GM21723 (cell line): ENCODE data around the gene ORC6.

ENCODE experiments used
- ATAC-seq: cut with Tn5 transposase; IDR thresholded peaks from one replicate; pipeline ENCODE4 v1.9.1; 2021; ENCODE audit warnings: mild to moderate bottlenecking, moderate library complexity; ENCODE audit not compliant: unreplicated experiment

The ORC6 gene

DNA sequence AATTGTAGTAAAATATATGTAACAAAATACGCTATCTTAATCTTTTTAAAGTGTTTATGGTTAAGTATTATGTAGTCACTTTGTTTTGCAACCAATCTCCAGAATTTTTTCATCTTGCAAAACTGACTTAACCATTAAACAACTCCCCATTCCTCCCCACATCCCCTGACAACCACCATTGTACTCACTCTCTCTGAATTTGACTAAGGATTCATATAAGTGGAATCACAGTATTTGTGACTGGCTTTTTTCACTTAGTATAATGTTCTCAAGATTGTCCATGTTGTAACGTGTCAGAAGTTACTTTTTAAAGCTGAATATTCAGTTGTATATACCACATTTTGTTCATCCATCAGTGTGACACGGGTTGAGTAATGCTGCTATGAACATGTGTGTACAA, 10.6 kb downstream of the ORC6 start:
- no peak for ATAC-seq

DNA sequence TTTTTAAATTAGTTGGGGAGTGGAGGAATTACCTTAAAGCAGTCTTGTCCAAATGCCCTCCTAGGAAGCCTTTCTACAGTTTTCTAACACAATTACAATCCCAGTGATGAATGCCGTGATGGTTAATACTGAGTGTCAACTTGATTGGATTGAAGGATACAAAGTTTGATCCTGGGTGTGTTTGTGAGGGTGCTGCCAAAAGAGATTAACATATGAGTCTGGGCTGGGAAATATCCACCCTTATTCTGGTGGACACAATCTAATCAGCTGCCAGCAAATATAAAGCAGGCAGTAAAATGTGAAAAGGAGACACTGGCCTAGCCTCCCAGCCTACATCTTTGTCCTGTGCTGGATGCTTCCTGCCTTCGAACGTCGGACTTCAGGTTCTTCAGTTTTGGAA, 12.2 kb downstream of the ORC6 start:
- no peak for ATAC-seq

DNA sequence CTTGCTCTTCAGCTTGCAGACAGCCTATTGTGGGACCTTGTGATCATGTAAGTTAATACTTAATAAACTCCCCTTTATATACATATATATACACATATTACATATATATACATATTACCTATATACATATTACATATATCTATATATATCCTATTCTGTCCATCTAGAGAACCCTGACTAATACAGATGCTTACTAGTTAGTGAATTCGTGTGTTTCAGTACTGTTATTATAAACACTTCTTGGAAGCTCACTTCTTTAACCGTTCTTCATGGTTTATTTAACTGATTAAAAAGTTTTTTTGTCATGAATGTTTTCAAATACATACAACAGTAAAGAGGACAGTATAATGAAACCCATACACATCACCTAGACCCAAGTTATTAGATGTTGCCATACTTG, 12.6 kb downstream of the ORC6 start:
- no peak for ATAC-seq

DNA sequence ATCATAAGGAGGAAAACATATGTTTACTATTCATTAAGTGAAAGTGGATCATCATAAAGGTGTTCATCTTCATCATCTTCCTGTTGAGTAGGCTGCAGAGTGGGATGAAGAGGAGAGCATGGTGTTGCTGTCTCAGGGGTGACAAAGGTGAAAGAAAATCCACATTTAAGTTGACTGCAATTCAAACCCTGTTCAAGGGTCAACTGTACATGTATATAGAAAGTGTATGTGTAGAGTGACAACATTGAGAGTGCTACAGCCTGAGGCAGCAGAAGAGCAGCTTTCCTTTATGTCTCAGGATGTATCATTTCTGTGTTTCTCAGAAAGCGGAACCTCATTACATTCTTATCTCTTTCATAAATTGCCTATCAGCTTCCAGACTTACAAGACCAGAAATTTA, 17.2 kb downstream of the ORC6 start:
- no peak for ATAC-seq

DNA sequence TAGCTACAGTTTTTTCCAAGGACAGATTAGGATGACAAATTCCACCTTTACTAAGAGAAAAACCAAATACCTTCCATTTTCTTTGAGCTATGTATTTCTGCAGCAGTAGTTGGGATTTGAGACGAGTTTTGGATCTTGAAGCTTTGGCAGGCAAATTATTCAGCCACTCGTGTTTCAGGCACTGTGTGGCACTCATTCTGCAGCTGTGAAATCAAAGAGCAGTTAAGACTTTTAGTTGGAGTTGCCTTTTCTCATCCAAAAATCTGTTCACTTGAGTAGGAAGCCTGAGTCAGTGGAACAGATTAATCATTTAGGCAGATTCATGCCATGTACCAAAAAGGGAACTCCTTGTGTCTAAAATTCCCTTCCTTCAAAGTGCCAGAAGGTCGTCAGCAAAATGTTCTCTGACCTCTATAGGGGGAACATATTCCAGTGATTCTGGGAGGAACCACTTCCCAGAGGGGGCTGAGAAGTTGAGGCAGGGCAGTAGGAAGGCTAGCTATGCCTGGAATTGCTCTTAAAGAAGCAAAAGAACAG, 20.1 kb downstream of the ORC6 start:
- no peak for ATAC-seq

DNA sequence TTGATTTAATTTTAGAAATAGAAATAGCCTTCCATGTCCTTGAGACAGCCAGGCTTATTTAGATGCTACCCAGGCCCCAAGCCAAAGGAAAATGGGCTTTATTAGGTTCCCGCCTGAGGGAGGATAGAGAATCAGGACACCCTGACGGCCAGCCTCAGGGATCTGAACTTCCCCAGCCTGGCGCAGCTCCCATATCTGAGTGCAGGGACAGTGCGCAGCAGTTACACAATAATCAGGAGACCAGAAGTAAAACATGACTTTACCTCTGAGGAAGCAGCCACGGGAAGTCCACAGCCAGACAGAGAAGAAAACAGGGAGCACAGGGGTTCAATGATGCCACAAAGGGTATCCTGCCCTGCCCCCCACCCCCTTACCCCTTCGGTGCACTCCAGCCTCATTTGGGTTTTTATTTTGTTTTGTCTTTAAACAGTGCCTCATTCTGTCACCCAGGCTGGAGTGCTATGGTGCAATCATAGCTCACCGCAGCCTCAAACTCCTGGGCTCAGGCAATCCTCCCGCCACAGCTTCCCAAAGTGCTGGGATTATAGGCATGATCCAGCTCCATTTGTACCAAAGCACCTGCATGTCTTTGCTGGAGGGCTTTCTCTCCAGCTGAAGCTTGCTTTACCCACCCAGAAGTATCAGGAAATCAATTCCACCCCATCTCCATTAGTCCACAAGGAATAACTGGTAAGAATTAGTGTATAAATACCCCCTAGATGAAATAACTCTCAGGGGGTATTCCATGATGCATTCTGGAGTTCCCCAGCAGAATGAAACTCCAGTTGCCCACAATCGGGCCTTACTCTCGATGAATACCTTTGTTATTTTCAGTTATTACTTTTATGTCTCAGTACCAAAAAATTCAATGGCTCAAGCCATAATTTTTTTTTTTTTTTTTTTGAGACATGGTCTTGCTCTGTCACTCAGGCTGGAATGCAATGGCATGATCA, 21.9 kb downstream of the ORC6 start:
- no peak for ATAC-seq

DNA sequence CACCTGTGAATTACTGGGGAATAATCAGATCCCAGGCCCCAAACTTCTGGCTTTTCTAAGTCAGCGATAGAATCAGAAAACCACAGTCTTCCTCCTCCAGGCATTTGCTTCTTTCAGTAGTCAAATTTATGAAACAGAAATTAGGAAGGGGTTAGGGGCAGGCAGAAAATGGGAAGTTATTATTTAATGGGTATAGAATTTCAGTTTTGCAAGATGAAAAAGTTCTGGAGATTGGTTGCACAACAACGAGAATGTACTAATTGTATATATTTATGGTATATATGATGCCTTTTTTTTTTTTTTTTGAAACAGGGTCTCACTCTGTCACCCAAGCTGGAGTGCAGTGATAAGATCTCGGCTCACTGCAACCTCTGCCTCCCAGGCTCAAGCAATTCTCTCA, 23.5 kb downstream of the ORC6 start:
- ATAC-seq, result no peak

DNA sequence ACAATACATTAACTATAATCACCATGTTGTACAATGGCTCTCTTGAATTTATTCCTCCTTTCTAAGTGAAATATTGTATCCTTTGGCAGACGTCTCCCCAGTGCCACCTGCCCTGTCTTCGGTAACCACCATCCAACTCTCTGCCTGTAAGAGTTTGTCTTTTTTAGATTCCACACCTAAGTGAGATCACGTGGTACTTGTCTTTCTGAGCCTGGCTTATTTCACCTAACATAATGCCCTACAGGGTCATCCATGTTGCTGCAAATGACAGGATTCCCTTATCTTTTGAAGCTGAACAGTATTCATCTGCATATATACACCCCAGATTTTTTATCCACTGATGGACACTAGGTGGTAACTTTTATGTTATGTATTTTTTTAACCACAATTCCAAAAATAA, 24.2 kb downstream of the ORC6 start:
- ATAC-seq, result no peak

DNA sequence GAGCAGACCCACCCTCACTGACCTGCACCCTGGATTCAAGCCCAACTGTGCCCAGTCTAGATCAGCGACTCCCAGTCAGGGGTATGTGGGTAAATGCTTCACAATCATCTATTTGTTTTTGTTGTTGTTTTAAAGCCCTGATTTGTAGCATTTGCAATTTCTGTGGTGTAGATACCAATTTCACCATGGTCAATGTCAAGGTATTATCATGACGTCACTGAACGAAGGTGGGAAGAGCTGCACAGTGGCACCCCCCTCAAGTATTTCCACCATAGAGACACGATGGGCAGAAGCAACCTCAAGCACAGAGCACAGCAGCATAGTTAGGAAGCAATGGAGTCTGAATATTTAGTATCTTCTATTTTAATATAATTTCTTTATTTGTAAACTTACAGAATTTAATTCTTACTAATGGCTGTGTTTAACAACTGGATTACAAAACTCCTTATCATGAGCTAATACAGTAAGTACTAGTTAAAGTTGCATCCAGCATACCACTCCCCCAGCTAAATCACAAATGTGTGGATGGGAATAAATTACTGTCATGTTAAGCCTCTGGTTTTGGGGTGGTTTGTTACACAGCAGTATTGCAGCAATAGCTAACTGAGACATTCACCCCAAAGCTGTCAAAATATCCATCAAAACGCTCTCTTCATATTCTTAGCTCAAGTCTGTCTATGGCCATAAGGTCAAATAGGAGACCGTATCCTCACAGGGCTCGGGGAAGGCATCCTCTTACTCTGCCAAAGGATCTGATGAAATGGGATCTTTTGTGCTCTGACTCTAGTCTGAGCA, 25.5 kb downstream of the ORC6 start:
- ATAC-seq, result no peak

DNA sequence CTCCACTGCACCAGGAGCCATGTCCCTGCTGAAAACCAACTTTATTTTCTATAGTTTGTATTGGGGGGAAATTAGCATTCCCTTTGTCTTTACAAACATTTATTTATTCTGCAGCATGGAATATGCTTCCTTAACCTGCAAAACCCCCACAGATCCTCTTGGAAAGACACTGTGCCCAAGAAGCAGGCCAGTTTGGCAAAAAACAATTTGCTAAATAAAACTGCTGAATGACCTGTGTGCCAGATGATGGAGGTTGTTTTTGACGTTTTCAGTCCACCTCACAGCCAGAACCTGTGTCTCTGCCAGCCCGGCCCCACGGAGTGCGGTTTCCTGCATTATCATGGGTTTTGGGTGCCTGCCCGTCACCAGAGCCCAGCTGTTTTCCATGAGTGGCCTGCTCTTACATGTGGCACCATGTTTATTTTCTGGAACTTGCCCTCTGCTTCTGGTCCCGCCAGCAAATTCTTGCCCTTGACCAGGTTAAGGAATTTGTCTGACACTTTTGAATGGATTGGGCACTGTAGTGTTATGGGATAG, 26.4 kb downstream of the ORC6 start:
- no peak for ATAC-seq

DNA sequence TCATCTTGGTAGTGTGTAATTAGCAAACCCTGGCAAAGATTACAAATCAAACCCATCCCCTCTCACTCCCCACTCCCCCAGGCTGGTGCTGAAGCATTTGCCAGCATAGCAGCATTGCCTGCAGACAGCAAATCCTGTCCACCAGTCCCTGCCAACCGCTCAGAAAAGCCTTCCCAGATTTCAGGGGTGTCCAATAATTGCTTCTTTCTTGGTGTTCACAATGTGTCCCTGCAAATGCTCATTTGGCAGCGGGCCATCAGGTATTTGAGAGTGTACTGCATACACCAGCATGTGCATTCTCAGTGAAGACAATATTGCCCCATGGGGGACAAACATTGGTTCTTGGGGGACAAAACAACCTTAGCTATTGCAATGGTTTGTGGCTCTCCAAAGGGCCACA, 28.2 kb downstream of the ORC6 start:
- no peak for ATAC-seq

DNA sequence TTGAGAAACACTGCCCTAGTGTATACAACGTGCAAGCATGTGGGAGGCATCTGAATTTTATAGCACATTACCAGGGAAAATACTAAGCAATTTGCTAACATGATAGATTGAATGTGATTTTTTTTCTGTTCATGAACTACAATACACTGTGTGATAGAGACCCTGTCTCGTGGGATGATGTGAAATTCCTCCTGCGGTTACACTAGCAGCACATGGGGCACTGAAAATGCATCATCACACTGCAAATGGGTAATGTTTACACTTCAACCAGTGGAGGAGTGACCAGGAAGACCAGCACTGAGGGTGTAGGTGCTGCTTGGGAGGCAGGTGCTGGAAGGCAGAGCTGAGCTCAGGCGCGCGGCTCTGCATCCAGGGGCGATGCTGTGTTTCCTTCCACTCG, 28.8 kb downstream of the ORC6 start:
- ATAC-seq, result no peak

DNA sequence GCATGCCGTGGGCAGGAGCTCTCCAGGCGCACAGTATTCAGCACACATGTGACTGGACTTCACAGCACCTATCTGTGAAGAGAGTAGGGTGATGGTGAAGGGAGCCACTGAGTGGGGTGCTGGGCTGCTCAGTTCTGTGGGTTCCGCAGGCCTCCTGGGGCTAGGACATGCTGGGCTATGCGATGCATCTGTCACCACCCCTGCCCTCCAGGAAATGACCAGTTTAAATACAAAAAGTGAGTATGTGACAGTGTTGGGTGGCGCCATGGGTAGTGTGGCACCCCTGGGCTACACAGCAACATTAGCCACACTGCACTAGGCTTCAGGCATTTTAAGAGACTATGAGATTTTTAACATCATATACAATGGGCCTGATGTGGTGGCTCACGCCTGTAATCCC, 30.1 kb downstream of the ORC6 start:
- no peak for ATAC-seq

DNA sequence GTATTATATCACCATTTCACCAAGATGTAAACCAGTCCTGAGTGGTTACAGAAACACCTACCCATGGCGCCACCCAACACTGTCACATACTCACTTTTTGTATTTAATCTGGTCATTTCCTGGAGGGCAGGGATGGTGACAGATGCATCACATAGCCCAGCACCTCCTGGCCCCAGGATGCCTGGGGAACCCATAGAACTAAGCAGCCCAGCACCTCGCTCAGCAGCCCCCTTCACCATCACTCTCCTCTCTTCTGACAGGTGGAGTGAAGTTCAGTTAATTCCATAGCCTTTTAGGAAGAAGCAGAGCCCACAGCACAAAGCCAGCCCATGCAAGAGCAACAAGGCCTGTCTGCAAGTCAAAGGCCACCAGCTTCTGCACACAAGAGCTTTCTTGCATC, 31.2 kb downstream of the ORC6 start:
- no peak for ATAC-seq

DNA sequence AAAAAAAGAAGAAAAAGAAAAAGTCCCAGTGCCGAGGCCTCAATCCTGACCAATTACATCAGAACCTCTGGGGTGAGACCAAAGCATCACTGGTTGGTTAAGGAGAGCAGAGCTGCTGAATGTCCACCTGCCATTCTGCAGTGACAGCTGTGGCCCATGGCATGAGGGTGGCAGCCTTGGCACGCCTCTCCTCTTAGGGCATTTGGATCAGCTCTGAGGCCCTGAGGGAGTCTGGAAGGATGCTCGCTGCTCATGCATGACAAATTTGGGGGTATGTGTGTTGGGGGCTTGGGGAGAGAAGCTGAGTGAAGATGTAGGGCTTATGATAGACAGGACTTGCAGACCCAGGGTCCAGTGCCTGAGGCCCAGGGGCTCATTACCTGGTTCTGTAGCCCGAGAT, 32.4 kb downstream of the ORC6 start:
- no peak for ATAC-seq

DNA sequence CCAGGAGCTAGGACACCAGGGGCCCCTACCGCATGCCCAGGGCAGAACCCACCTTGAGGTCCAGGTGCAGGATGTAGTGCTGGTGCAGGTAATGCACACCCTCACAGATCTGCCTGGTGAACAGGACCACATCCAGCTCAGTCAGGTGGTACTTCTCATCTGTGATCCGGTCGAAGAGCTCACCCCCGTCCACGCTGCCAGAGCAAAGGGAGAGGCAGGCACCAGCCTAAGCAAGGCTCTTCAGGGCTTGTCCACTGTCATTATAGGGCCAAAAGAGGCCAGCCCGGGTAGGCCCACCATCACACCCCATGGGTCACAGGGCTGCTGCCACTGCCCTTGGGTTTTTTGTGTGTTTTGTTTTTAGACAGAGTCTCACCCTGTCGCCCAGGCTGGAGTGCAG, 37.7 kb downstream of the ORC6 start:
- ATAC-seq, result no peak

DNA sequence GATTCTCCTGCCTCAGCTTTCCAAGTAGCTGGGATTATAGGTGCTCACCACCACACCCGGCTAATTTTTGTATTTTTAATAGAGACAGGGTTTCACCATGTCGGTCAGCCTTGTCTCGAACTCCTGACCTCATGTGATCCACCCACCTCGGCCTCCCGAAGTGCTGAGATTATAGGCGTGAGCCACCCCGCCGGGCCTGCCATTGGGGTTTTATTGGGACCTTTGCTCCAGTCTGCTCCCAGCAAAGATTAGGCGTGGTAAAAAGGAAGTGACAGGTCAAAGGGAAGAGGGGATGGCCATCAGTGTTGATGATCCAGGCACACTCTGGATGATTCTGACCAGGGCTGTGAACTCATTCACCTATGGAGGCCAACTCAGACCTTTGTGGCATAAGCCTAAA, 38.2 kb downstream of the ORC6 start:
- no peak for ATAC-seq

DNA sequence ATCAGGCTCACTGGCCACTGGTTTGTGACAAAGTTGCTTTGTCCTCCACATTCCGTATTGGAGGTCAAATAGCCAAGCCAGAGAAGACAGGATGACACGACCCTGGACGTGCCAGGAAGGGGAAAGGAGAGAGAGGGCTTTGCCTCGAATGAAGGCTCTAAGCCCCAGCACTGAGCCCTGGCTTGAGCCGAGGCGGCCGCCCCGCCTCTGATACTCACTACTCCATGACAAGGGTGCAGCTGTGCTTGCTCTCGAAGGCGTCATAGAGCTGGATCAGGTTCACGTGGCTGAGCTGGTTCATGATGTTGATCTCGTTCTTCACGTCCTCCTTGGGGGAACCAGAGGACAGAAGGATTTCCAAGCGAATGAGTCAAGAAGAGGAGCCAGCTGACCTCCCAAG, 39.3 kb downstream of the ORC6 start:
- no peak for ATAC-seq

DNA sequence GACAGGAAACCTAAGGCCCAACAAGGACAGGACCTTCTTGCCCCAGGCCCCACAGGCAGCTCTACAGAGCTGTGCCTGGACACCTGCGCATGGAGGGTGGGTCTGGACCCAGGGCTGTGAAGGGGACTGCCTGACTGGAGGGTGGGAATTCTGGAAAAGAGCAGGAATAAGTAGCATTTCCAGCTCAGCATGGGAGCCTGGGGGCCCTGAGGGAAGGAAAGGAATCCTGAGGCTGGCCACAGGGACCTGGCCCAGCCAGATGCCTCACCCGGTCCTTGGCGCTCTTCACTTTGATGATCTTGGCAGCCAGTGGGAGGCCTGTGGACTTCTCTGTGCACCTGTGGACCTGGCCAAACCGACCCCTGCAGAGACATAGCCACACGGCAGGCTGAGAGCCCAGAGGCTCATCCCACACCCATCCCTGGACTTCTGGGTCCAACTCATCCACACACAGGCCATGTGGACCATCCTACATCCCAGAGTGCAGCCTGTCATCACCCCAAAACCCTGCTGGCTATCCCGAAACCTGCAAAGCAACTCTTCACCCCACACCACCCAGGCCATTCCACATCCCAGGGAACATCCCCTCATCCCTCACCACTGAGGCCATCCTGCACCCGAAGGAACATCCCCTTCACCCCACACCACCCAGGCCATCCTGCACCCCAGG, 40.0 kb downstream of the ORC6 start:
- no peak for ATAC-seq

DNA sequence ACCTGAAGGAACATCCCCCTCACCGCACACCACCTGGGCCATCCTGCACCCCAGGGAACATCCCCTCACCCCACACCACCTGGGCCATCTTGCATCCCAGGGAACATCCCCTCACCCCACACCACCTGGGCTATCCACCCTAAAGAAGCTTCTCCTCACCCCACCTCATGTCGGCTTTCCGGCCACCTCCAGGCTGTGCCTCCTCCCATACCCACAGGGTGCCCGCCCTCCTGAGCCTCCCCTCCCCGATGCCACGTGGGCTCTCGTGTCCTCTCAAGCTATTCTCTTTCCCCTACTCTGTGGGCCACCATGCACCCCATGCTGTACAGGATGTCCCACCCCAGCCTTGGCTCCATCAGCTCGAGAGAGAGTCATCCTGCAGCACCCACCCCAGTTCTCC, 40.7 kb downstream of the ORC6 start:
- ATAC-seq, result no peak
